Psoas muscle (tissue), 8 donors: ENCODE results near the gene DLAT. TPM values are rescaled to one million over a fixed set of nuclear protein-coding genes. Genes with fewer than 3 reads are reported as not detected.

ENCODE experiments used
- ATAC-seq, 4 donors: fragments of 200-7000 bp; cut with Tn5 transposase; one replicate each; pipeline ENCODE4 v1.9.1; 2020; ENCODE audit warnings: moderate library complexity in 3 of 4, mild to moderate bottlenecking in 2 of 4
- DNase-seq, 2 donors: peaks; one replicate each; pipeline ENCODE4 v3.0.0-alpha.2; 2020
- H3K27ac ChIP-seq: fragments of 200-600 bp; one replicate; pipeline ENCODE4 v1.8.0; 2022
- H3K27me3 ChIP-seq, 3 donors: fragments of 200-600 bp in 1 of 3; one replicate each; pipeline versions ENCODE4 v1.6.1 to v1.8.0; 2013 to 2022; ENCODE audit warnings: low read length in 2 of 3, mild to moderate bottlenecking in 2 of 3, moderate library complexity in 1 of 3; ENCODE audit not compliant: insufficient read depth in 3 of 3
- H3K36me3 ChIP-seq, 2 donors: fragments of 200-600 bp in 1 of 2; one replicate each; pipeline versions ENCODE4 v1.6.1 to v1.8.0; 2013 to 2022; ENCODE audit warnings: low read depth in 1 of 2, mild to moderate bottlenecking in 1 of 2, moderate library complexity in 1 of 2; ENCODE audit not compliant: insufficient read depth in 1 of 2
- H3K4me1 ChIP-seq: fragments of 200-600 bp; one replicate; pipeline ENCODE4 v1.8.0; 2022
- H3K4me3 ChIP-seq: fragments of 200-600 bp; one replicate; pipeline ENCODE4 v1.8.0; 2022; ENCODE audit warnings: mild to moderate bottlenecking
- H3K9me3 ChIP-seq: fragments of 200-600 bp; one replicate; pipeline ENCODE4 v1.8.0; 2022
- CTCF ChIP-seq: fragments of 200-600 bp; IDR thresholded peaks from one replicate; pipeline ENCODE4 v1.8.0; 2022; ENCODE audit warnings: antibody characterized with exemption
- WGBS, 3 donors: extraction: QIAGEN DNeasy Blood & Tissue Kit; methylation state at CpG; one replicate each; pipeline versions ENCODE4 v1.1.6 to v1.1.7; 2013; 5-methylcytosine and 5-hydroxymethylcytosine counted together
- intact Hi-C, 2 donors: fragments of 100-400 bp; cut with DNase I; formaldehyde crosslinking; loops; one replicate each; pipeline versions ENCODE4 v1.11.0 to v1.14.2; 2022
- long read RNA-seq, 2 donors: library from polyadenylated mRNA; unstranded; transcript quantifications; one replicate each; pipeline ENCODE4 v2.0.0, GENCODE V29; 2021
- polyA plus RNA-seq, 3 donors: library from polyadenylated mRNA; stranded (reverse); fragments of 200-250 nt; gene quantifications; one replicate each; pipeline ENCODE4 v1.2.3, GENCODE V29; 2013
- total RNA-seq, 4 donors: library from RNA; stranded (reverse); fragmentation: NEBNext Ultra II Directional in 2 of 4; extraction: Animal tissue kit (Norgen Biotek cat#: 25700) in 2 of 4; gene quantifications; one replicate each; pipeline versions ENCODE4 v1.2.1 to v1.2.4, GENCODE V29; 2021 to 2023
- donor health status: healthy with polysubstance abuse.
- donor health status: DM: no; HTN: no; CAD: no; lungs with moderate emphysema.
- donor health status: Bipolar disorder and iron deficiency.
- donor health status: healthy.
- donor health status: DM: yes; HTN: yes; CAD: no.
- donor health status: DM: no; HTN: no; CAD: no.
- donor health status: DM: no; HTN: no; CAD: no.
- donor health status: DM: yes; HTN: yes; CAD: no.

Gene DLAT
- total RNA-seq (100 to 1,000 TPM in 1 of 4 donors, 10 to 100 TPM in 3; 61.2 to 167 (median 87.7) TPM), polyA plus RNA-seq (10 to 100 TPM; 49.8 to 96.8 (median 56.7) TPM)
- long read RNA-seq, donor 1, full-length matches to known transcripts, result 32 of 38 reads
- long read RNA-seq, donor 1, partial matches to known transcripts, result 3 of 38 reads
- long read RNA-seq, donor 1, other reads (novel, unspliced or antisense), result 3 of 38 reads
- long read RNA-seq, donor 2, full-length matches to known transcripts, result 139 of 168 reads
- long read RNA-seq, donor 2, partial matches to known transcripts, result 14 of 168 reads
- long read RNA-seq, donor 2, other reads (novel, unspliced or antisense), result 15 of 168 reads

GRCh38 chr11:112024773-112025678, at the start of gene DLAT:
Gene DLAT (plus strand): TSS chr11:112025408. CDS start chr11:112025473, 65 bp downstream.
- 0 to 1% (median 0%) methylated on average over 71 of the region's 71 CpGs for WGBS, 3 donors
- peak; percentile 92 to 95 (median 94) for ATAC-seq
- H3K4me1 ChIP-seq, result peaks cover 3% of the 10 kb centered on the region
- H3K4me3 ChIP-seq, result peak within 1 kb of the TSS; percentile 94
- H3K9me3 ChIP-seq, result no peaks in the 10 kb centered on the region
- peak within 1 kb of the TSS; percentile 95 for H3K27ac ChIP-seq
- intact Hi-C loops, result loop anchor here in 1 of 2 donors (5.0 kb wide), 1 partner anchor 47 kb away; the partner anchor contains the start of genes NKAPD1 and PIH1D2
- TF ChIP-seq CTCF, result no peak
- H3K27me3 ChIP-seq, result no peaks in the 10 kb centered on the region
- DNase-seq, result peak; percentile 87 to 93
- peaks cover 0 to 35% of the 10 kb centered on the region in 2 donors for H3K36me3 ChIP-seq

GRCh38 chr11:111976119-111976766, 49.0 kb upstream of the DLAT start:
- no peak for TF ChIP-seq CTCF
- no peak for DNase-seq
- ATAC-seq, result peak; percentile 17 to 49 (median 26)
- Histone ChIP-seq H3K4me3 (peak overlapping the region; percentile 89), H3K27ac (peak overlapping the region; percentile 85), H3K27me3 (no peaks in the 10 kb centered on the region), H3K36me3 (peaks cover 0 to 21% of the 10 kb centered on the region in 2 donors), H3K4me1 (peaks cover 20% of the 10 kb centered on the region), H3K9me3 (no peaks in the 10 kb centered on the region)
- intact Hi-C loops, result loop anchor here in 1 of 2 donors (5.0 kb wide), 1 partner anchor 99 kb away; the partner anchor contains the start of genes CFAP68 and FDXACB1
- 63 to 75% (median 67%) methylated on average over 7 of the region's 7 CpGs for WGBS, 3 donors

GRCh38 chr11:111976767-111977145, 48.5 kb upstream of the DLAT start:
- H3K4me3 ChIP-seq, result peak overlapping the region; percentile 89
- TF ChIP-seq CTCF, result no peak
- H3K27me3 ChIP-seq, result no peaks in the 10 kb centered on the region
- peak overlapping the region; percentile 85 for H3K27ac ChIP-seq
- WGBS, 3 donors, result 18 to 31% (median 25%) methylated on average over 19 to 21 of the region's 21 CpGs
- H3K9me3 ChIP-seq, result no peaks in the 10 kb centered on the region
- peaks cover 0 to 26% of the 10 kb centered on the region in 2 donors for H3K36me3 ChIP-seq
- DNase-seq (peak in 1 of 2 donors; percentile 28), ATAC-seq (peak; percentile 25 to 58 (median 40))
- intact Hi-C loops, result loop anchor here in 1 of 2 donors (5.0 kb wide), 1 partner anchor 99 kb away; the partner anchor contains the start of genes CFAP68 and FDXACB1
- H3K4me1 ChIP-seq, result peaks cover 23% of the 10 kb centered on the region
